Measurements from ENCODE around the gene NMD3. TPM values are rescaled to one million over a fixed set of nuclear protein-coding genes. Genes with fewer than 3 reads are reported as not detected.
A peak's percentile ranks its signal among the peaks of the same experiment; 100 is the strongest.

NMD3 gene
- polyA plus RNA-seq, 10 donors: 25.5 to 47.4 (median 38.4) TPM

DNA sequence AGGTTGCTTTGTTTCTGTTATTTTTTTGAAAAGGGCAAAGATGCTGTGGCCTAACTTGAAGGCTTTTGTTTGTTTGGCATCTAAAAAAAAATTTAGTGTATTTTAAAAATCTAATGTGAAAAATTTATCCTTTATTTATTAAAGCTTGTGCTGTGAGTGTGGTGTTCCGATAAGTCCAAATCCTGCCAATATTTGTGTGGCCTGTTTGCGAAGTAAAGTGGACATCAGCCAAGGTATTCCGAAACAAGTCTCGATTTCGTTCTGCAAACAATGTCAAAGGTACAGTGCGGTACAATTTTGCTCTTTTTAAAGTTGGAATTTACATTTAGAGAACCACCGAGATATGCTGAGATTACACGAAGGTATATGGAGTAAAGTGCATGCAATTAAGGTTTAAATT lies 3.7 kb downstream of the NMD3 start:
- no peak for DNase-seq

DNA sequence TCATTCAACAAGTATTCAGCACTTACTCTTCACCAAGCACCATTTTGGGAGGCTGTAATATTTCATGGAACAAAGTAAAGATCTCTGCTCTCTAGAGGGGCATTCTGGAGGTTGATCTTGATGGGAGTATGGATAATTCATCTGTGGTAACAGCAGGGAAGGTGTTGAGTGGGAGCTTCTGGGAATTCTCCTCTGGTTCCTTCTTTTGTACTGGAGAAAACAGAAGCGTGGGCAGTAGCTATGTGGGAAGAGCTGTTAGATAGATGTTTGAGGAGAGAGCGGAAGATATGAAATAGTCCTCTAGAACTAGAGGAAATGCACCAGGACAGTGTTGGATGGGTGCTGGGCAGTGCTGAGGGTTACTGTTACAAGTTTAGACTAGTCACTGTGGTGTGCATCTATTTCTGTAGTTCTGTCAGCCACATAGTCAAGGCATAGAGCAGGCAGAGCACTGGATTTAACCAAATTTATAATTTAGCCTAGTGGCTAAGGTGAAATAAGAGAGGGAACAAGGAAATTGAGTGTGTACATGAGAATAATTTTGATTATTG lies 9.6 kb downstream of the NMD3 start:
- DNase-seq: no peak

DNA sequence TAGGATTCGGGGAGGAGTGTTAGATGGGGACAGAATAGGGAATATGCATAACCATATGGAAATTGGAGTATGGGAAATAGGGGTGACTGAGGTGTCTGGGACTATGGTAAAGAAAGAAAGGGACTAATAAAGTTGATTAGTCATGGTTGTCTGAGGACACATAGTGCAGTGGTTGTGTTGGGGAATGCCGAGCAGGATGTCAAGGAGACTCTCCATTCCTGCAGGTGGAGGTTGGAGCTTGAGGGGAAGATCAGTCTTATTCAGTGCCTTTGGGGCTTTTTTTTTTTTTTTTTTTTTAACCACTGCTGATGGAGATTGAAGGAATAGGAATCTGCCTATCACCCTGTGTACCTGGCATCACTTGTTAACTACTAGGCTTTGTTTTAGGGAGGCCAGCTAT lies 10.8 kb downstream of the NMD3 start:
- DNase-seq: no peak

DNA sequence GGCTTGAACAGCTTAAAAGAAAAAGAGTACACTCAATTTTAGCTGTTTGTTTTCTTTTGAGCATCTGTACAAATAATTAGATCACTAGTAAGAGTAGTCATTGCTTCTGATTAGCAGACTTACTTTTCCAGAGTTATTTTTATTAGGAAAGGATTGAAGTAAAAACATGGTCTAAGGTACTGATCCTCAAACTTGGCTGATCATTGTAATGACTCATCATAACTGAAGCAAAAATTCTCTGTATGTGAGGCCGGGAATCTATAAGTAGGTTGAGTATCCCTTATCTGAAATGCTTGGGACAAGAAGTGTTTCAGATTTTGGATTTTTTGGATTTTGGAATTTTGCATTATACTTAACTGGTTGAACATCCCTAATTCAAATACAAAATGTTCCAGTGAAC lies 12.4 kb downstream of the NMD3 start:
- no peak for DNase-seq

DNA sequence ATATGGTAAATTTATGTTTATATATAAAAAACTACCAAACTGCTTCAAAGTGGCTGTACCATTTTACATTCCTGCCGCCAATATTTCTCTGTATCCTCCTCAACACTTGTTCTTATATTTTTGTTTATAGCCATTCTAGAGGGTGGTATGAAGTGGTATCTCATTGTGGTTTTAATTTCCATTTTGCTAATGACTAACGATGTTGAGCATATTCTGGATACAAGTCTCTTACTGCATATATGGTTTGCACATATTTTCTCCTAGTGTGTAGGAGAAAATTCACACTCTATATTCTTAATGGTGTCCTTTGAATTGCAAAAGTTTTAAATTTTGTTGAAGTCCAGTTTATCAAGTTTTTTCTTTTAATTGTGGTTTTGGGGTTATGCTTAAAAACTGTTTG lies 15.1 kb downstream of the NMD3 start:
- no peak for DNase-seq

DNA sequence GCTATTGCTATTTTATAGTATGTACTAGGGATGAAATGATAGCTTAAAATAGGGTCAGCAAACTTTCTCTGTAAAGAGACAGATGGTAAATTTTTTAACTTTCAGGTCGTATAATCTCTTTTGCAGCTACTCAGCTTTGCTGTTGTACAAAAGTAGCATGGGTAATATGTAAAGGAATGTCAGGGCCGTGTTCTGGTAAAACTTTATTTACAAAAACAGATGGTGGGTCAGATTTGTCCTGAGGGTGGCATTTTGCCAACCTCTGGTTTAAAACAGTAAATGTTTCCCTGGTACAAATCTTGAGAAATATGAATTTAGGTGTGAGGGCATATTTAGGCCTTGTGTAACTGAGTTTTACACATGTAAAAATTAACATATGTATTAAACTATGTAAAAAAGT lies 18.6 kb downstream of the NMD3 start:
- no peak for DNase-seq

DNA sequence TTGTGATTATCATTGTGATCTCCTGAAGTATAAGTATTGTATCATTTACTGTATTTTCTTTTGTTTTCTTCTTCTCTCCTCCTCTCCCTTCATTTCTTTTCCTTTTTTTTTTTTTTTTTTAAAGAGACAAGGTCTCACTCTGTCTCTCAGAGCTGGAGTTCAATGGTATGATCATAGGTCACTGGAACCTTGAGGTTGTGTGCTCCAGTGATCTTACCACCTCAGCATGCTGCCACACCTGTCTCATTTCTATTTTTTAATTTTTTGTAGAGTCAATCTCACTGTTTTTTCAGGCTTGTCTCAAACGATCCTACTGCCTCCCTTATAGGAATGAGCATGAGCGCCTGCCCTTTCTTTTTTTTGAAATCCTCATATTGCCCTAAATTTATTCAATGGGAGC lies 23.4 kb downstream of the NMD3 start:
- no peak for DNase-seq

DNA sequence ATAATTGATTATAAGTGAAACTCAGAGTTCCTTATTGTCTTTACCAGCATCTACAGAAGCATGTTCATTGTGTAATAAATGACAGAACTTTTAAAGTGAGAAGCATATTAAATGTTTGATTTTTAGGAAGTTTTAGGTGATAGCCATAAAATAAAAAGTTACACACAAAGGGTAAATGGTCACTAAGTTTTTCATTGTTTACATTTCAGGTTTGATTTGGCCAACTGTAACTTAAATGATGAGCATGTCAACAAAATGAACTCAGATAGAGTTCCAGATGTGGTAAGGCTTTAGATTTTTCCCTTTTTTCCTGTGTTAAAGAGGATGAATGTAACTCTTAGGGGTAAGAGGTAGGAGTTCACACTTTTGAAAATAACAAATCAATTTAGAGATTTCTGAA lies 25.9 kb downstream of the NMD3 start:
- DNase-seq: no peak

DNA sequence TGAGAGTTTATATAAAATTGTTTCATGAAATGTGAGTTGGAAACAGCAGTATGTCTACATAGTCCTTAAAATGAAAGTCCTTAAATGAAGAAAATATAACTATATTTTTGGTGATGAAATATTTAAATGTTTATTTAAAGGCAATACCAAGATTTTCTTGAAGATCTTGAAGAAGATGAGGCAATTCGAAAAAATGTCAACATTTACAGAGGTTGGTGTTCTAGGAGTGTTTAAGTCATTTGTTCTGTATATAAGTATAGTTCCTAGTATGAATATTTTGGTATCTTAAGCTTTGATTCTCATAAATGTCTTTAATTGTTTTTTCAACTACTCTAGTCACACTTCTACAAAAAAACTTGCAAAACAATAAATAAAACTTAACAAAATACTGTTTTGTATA lies 29.0 kb downstream of the NMD3 start:
- DNase-seq: no peak

DNA sequence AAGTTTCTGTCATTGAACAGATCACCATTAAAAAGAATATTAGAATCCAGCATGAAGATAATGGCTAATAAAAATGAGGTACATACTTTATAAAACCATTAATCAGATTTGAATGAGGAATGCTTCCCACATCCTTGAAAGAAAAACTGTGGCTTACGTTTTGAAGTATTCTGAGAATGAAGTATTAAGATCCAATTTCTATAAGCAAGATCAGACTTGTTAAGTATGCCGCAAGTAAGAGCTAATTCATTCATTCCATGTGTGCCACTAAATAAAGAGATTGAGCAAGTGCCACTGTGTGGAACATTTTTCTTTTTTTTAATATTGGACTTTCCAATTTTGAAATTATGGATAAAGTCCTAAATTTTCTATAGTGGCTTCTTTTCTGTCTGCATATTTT lies 30.6 kb downstream of the NMD3 start:
- no peak for DNase-seq

DNA sequence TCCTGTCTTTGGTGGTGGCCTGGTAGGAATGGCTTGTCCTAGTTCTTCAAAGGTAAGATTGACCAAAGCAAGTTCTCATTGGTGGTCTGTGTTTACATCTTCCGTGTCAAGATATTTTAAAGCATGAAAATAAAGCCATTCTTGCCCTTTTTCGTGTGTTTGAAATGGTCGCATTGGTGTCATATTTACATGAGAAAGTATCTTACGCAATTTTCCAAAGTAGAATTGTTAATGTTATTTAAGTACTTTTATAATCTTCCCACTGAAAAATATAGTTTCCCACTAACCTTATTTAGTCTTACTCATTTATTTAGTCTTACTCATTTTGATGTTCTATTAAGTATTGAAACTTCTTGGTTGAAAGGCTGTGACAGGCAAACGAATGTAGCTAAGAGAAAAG lies 31.0 kb downstream of the NMD3 start:
- no peak for DNase-seq

DNA sequence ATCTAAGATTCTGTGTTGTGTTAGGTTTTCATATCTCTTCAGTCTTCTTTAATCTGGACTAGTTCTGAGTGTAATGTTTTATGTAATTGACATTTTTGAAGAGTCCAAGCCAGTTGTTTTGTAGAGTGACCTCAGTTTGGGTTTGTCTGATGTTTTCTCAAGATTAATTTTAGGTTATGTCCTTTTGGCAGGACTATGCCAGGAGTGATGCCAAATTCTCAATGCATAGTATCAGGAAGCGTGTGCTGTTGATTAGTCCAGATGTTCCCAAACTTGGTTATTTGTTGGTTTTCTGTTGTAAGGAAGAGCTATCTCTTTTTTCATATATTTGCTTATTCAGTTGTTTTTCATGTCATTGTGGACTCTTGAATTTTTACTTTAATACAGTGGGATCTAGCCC lies 32.6 kb downstream of the NMD3 start:
- DNase-seq: peak; percentile 35 to 74 (median 48)

DNA sequence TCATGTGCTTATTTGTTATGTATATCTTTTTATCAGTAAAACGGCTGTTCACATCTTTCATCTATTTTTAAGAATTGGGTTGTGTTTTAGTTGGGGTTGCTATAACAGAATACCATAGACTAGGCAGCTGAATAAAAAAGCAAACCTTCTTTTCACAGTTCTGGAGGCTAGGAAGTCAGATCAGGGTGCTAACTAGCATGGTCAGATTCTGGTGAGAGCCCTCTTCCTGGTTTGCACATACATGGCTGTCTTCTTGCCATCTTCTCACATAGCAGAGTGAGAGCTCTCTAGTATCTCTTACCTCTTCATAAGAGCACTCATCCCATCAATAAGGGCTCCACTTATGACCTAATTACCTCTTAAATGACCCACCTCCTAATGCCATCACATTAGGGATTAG lies 33.8 kb downstream of the NMD3 start:
- no peak for DNase-seq

DNA sequence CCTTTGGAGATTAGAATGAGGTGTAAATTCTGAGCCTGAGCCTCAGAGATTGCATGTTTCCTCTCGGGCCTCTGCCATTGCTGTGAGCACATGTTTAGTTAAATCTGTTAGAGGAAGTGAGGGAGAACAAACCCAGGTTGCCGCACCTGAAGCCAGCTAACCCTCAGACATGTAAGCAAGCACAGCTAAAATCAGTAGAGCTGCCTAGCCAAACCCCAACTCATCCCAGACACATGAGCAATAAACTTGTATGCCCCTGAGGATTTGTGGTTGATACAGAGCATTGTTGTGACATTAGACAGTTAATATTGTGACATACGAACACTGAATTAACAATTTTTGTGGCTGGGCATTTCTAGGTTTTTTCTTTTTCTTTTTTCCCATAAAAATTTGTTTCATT lies 41.9 kb downstream of the NMD3 start:
- peak in 1 of 3 donors; percentile 45 for DNase-seq

DNA sequence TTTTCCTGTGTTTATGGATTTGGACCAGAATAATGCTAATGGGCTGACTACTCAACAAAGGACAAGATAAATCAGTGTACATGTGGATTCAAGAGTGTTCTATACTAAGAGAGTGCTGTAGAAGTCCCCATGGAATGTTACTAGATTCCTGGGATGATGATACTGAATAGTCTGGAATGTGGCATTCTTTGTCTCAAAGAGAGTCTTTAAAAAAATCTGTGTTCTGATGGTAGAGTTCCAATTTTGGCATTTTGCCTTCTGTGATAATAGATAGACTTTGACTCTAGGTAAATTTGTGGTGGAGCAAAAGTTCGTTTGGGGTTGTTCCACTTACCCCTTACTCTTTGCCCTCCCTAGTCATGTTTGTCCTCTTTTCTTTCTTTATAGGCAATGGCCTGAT lies 43.7 kb downstream of the NMD3 start:
- peak in 1 of 3 donors; percentile 53 for DNase-seq

DNA sequence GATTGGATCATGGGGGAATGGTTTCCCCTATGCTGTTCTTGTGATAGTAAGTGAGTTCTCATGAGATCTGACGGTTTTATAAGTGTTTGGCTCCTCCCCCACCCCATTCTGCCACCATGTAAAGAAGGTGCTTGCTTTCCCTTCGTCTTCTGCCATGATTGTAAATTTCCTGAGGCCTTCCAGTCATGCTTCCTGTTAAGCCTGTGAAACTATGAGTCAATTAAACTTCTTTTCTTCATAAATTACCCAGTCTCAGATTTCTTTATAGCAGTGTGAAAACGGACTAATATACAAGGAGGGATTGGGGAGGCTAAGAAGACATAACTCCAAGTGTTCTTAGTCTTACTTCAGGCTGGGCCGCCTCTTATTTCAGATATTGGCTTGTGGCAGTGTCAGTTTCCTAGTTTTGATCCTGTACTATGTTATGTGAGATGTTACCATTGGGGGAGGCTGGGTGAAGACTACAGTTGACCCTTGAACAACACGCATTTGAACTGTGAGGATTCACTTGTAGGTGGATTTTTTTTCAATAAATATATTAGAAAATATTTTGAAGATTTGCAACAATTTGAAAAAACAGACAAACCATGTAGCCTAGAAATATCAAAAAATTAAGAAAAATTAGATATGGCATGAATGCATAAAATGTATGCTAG lies 44.9 kb downstream of the NMD3 start:
- no peak for DNase-seq

DNA sequence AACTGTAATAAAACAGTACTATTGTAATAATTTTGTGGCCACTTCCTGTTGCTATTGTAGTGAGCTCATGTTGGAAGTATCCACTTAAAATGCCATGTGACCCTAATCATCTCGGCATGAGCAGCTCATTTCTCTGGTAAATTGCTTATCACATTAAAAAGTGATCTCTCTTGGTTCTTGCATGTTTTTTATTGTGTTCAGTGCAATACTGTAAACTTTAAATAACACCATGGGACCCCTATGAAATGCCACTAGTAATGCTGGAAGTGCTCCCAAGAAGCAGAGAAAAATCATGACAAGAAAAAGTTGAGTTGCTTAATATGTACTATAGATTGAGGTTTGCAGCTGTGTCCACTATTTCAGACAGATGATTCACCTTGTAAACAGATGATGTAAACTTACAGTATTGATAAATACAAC lies 45.6 kb downstream of the NMD3 start:
- DNase-seq: peak; percentile 18 to 52 (median 22)

DNA sequence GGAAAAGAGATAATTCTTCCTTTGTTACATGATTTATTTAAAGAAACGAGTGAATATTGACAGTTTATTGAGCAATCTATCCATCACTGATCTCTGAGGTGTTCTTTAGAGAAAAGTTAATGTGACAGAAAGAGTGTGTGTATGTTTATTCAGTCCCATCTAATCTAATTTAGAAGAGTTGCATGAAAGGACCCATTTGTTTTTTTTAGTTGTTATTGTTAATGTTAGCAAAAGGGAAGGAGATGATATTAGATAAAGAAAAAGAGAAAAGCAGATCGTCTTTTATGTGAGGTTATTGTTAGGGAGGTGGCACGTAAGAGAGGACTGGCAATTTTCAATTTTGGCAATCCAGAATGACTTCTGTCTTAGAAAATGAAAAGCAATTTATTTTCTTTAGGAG lies 46.5 kb downstream of the NMD3 start:
- no peak for DNase-seq

DNA sequence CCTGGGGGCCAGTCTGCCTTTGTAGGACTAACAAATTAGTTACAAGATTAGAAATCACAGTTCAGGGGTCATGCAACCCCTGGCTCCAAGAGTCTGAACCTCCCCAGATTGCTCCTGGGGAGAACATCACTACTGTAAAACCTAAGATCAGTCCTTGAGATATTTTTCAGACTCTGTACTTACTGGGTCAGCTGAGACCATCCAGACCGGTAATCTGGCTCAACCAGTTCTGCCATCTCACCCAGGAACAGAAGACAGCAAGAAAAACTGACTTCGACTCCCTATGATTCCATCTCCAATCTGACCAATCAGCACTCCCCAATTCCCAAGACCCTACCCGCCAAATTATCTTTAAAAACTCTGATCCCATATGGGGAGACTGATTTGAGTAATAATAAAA lies 47.5 kb downstream of the NMD3 start:
- no peak for DNase-seq

DNA sequence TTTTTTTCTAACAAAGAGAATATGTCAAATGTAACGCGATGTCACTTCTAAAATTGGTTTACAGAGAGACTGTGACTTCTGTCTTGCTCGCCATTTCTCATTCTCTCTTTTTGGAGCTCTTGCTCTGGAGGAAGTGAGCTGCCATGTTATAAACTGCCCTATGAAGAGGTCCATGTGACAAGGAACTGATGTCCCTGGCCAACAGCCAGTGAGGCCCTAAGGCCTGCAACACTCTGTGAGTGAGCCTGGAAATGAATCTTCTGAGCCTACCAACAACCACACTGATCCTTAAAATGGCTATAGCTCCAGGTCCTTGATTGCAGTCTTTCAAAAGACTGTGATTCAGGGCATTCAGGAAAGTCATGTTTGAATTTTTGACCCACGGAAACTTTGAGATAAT lies 49.9 kb downstream of the NMD3 start:
- no peak for DNase-seq

DNA sequence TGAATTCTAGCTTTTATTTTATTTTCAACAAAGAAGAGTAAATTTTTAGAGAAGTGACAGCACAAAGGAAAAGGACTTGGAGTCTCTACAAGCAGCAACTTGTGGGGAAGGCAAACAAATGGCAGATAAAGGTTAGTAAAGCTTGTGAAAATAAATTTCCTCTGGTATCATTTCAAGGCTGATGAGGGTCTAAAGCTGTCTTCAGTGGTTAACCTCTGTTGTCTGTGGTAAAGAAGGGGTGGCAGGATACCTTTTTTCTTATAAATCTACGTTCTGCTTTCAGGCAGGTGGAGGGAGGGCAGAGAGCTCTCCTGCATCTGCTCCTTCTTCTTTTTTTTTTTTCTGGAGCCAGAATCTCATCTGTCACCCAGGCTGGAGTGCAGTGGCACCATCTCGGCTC lies 50.5 kb downstream of the NMD3 start:
- no peak for DNase-seq

DNA sequence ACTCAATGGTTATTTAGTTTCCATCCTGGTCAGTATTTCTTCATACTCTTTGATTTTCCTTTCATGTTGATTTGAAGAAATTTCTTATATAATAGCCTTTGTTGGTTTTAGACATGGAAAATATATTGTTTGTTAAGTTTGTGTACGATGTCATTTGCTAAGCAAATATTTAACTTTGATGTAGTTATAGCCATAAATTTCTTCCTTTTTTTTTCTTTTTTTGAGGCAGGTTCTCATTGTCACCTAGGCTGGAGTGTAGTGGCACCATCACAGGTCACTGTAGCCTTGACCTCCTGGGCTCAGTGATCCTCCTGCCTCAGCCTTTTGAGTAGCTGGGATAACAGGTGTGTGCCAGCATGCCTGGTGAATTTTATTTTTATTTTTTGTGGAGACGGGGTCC lies 51.4 kb downstream of the NMD3 start:
- no peak for DNase-seq

DNA sequence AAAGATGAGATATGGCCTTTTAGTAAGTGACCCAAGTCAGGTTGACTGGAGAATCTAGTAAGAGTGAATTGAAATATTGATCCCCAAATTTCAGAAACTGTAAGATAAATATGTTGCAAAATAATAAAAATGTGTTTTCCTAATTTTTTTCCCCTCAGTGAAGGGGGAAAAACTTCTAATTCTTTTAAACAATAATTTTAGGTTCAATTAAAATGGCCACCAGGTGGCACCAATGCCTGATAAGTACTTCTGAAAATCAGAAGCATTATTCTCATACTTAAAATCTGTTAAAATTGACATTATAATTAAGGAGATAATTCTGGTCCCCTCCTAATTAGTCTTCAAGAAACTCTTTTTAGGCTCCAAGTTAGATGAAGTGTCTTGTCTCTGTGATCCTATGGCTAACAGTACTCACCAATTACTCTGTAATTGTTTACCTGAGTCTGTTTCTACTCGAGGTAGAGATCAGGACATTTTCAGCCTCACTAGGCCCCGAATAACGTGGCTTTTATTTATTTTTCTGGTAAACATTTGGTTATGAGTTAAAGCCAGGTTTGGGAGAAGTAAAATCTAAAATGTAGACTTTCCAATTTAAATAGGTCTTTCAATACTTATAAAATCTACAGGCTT lies 52.6 kb downstream of the NMD3 start:
- DNase-seq: peak; percentile 17 to 42 (median 32)
